PC-3 (cell line): ENCODE data around the gene FOXO3. TPM values are rescaled to one million over a fixed set of nuclear protein-coding genes. Genes with fewer than 3 reads are reported as not detected.

Experiments used
- ATAC-seq: fragments of 200-7000 bp; cut with Tn5 transposase; 2 replicates; pipeline ENCODE4 v1.9.1; 2020; ENCODE audit warnings: mild to moderate bottlenecking, moderate library complexity
- BruUV-seq: library from RNA; stranded (reverse); fragments of 400-500 nt; replicated peaks from 2 replicates; lab custom pipeline; 2021; lab: Mats Ljungman, UMichigan
- CTCF ChIA-PET: fragments of 300-600 bp; sonication (Branson Sonifier 250); formaldehyde crosslinking; loops from one replicate; lab custom pipeline; 2022; ENCODE audit warnings: antibody characterized with exemption; lab: Charles Lee
- POLR2A ChIA-PET: fragments of 300-600 bp; sonication (Branson Sonifier 250); formaldehyde crosslinking; loops from one replicate; lab custom pipeline; 2022; ENCODE audit warnings: antibody characterized with exemption; ENCODE audit not compliant: unreplicated experiment; lab: Charles Lee
- DNase-seq: peaks from one replicate; pipeline ENCODE4 v3.0.0-alpha.2; 2015
- H2AFZ ChIP-seq: fragments of 300-600 bp; sonication (generic); 2 replicates; pipeline ENCODE4 v1.6.0; 2016; ENCODE audit warnings: antibody characterized with exemption, low read length
- H3F3A ChIP-seq: fragments of 300-600 bp; sonication (generic); one replicate; pipeline ENCODE4 v1.6.0; 2017; ENCODE audit warnings: antibody characterized with exemption, low read length, control low read depth, mild to moderate bottlenecking; ENCODE audit not compliant: unreplicated experiment
- H3K27ac ChIP-seq: fragments of 300-600 bp; sonication (generic); 2 replicates; pipeline ENCODE4 v1.5.1; 2016; ENCODE audit warnings: mild to moderate bottlenecking, low read length
- H3K27me3 ChIP-seq: fragments of 300-600 bp; sonication (generic); 2 replicates; pipeline ENCODE4 v1.6.1; 2016; ENCODE audit warnings: low read length, mixed read lengths
- H3K36me3 ChIP-seq: fragments of 300-600 bp; sonication (generic); 2 replicates; pipeline ENCODE4 v1.6.1; 2016; ENCODE audit warnings: low read depth, mixed run types, low read length, mixed read lengths
- H3K4me1 ChIP-seq: fragments of 300-600 bp; sonication (generic); 2 replicates; pipeline ENCODE4 v1.5.1; 2016; ENCODE audit warnings: low read length; ENCODE audit not compliant: insufficient read depth
- H3K4me2 ChIP-seq: fragments of 300-600 bp; sonication (generic); 2 replicates; pipeline ENCODE4 v1.6.0; 2016; ENCODE audit warnings: low read length
- H3K4me3 ChIP-seq: fragments of 300-600 bp; sonication (generic); 2 replicates; pipeline ENCODE4 v1.5.1; 2016; ENCODE audit warnings: mild to moderate bottlenecking, low read length, mixed read lengths
- H3K79me2 ChIP-seq: fragments of 300-600 bp; sonication (generic); 2 replicates; pipeline ENCODE4 v1.6.1; 2017; ENCODE audit warnings: low read length, mixed read lengths
- H3K9ac ChIP-seq: fragments of 300-600 bp; sonication (generic); 2 replicates; pipeline ENCODE4 v1.6.0; 2016; ENCODE audit warnings: mild to moderate bottlenecking, low read length
- H3K9me2 ChIP-seq: fragments of 300-600 bp; sonication (generic); replicated peaks from 2 replicates; pipeline ENCODE4 v1.6.1; 2016; ENCODE audit warnings: mixed run types, low read length, mixed read lengths
- H3K9me3 ChIP-seq: fragments of 300-600 bp; sonication (generic); 2 replicates; pipeline ENCODE4 v1.6.1; 2016; ENCODE audit warnings: low read length, mixed read lengths
- H4K20me1 ChIP-seq: fragments of 300-600 bp; sonication (generic); 2 replicates; pipeline ENCODE4 v1.6.1; 2016; ENCODE audit warnings: low read length, mixed read lengths
- CTCF ChIP-seq: fragments of 300-600 bp; sonication (generic); conservative IDR thresholded peaks from 2 replicates; pipeline ENCODE4 v1.5.1; 2017; ENCODE audit warnings: antibody characterized with exemption, low read depth, mild to moderate bottlenecking, low read length
- EZH2 ChIP-seq: fragments of 300-600 bp; sonication (generic); IDR thresholded peaks from one replicate; pipeline ENCODE4 v1.6.1; 2017; ENCODE audit warnings: antibody characterized with exemption, mild to moderate bottlenecking, low read length; ENCODE audit not compliant: unreplicated experiment
- EZH2phosphoT487 ChIP-seq: fragments of 300-600 bp; sonication (generic); IDR thresholded peaks from 2 replicates; pipeline ENCODE4 v1.6.1; 2018; ENCODE audit warnings: mild to moderate bottlenecking, antibody characterized with exemption, low read length, borderline replicate concordance
- intact Hi-C: fragments of 100-400 bp; cut with micrococcal nuclease; formaldehyde crosslinking; loops from 2 replicates; pipeline ENCODE4 v1.9.0; 2023
- total RNA-seq: library from RNA; depleted of rRNA; stranded (reverse); fragments of >200 nt; gene quantifications from 2 replicates; pipeline ENCODE4 v1.2.3, GENCODE V29; 2014

Gene FOXO3
- total RNA-seq, 1 experiment from 2014 or later: 12.8 TPM

- no peaks in the 10 kb centered on the region for H3K27me3 ChIP-seq
- no TSS peak for BruUV-seq
- TF ChIP-seq EZH2phosphoT487 (no peak), EZH2 (no peak), CTCF (no peak)
- no peaks in the 10 kb centered on the region for H3K9me3 ChIP-seq
- no peak overlapping the region for H3K27ac ChIP-seq
- H3K4me3 ChIP-seq: no peak overlapping the region
- H3K9me2 ChIP-seq: no peaks in the 10 kb centered on the region
- peaks cover 99% of the 10 kb centered on the region for H3K79me2 ChIP-seq
- ChIA-PET POLR2A (no interaction called here), CTCF (no interaction called here)
- no peak overlapping the region for H3K4me2 ChIP-seq
- H2AFZ ChIP-seq: no peak overlapping the region
- DNase-seq (no peak), ATAC-seq (no peak)
- no peaks in the 10 kb centered on the region for H3F3A ChIP-seq
- no peaks in the 10 kb centered on the region for H3K36me3 ChIP-seq
- intact Hi-C loops: no loop called here
- peaks cover 15% of the 10 kb centered on the region; the same call in 1 of the 2 replicates for H4K20me1 ChIP-seq
- no peak overlapping the region for H3K9ac ChIP-seq
- peaks cover 28% of the 10 kb centered on the region for H3K4me1 ChIP-seq
These were observed 31.9 kb downstream of the FOXO3 start for GRCh38 chr6:108592371-108593337.

- intact Hi-C loops: no loop called here
- ATAC-seq: no peak
- Histone ChIP-seq H3K4me1 (peaks cover 13% of the 10 kb centered on the region), H3F3A (no peaks in the 10 kb centered on the region), H3K9ac (no peak overlapping the region), H3K36me3 (no peaks in the 10 kb centered on the region), H3K9me3 (no peaks in the 10 kb centered on the region), H3K27ac (no peak overlapping the region), H4K20me1 (peaks cover 21% of the 10 kb centered on the region; the same call in 1 of the 2 replicates), H3K27me3 (no peaks in the 10 kb centered on the region), H3K9me2 (no peaks in the 10 kb centered on the region), H3K4me2 (no peak overlapping the region), H3K79me2 (peaks cover 99% of the 10 kb centered on the region), H3K4me3 (no peak overlapping the region), H2AFZ (no peak overlapping the region)
- TF ChIP-seq EZH2: no peak
- TF ChIP-seq CTCF: no peak
- TF ChIP-seq EZH2phosphoT487: no peak
- DNase-seq: no peak
- no TSS peak for BruUV-seq
- ChIA-PET POLR2A (no interaction called here), CTCF (no interaction called here)
These were observed 33.4 kb downstream of the FOXO3 start for GRCh38 chr6:108594151-108594550.

- no peak overlapping the region for H3K9ac ChIP-seq
- POLR2A ChIA-PET: interaction anchor here (0.5 kb wide), 1 partner anchor 399 kb away, joined by 19 read pairs; no protein-coding TSS in a partner anchor
- H3K9me2 ChIP-seq: no peaks in the 10 kb centered on the region
- H3F3A ChIP-seq: no peaks in the 10 kb centered on the region
- H3K4me3 ChIP-seq: no peak overlapping the region
- H3K4me1 ChIP-seq: peaks cover 8% of the 10 kb centered on the region
- H3K9me3 ChIP-seq: no peaks in the 10 kb centered on the region
- no peaks in the 10 kb centered on the region for H3K27me3 ChIP-seq
- no peak overlapping the region for H2AFZ ChIP-seq
- H3K27ac ChIP-seq: no peak overlapping the region
- peaks cover 21% of the 10 kb centered on the region; the same call in 1 of the 2 replicates for H4K20me1 ChIP-seq
- BruUV-seq: no TSS peak
- intact Hi-C loops: no loop called here
- CTCF ChIA-PET: no interaction called here
- no peak for ATAC-seq
- H3K79me2 ChIP-seq: peaks cover 99% of the 10 kb centered on the region
- DNase-seq: peak; percentile 13
- no peaks in the 10 kb centered on the region for H3K36me3 ChIP-seq
- no peak overlapping the region for H3K4me2 ChIP-seq
- no peak for TF ChIP-seq EZH2
- no peak for TF ChIP-seq CTCF
- no peak for TF ChIP-seq EZH2phosphoT487
These were observed 33.9 kb downstream of the FOXO3 start for GRCh38 chr6:108594640-108595039.
